Measurements from ENCODE around the gene NKX6-1. TPM values are rescaled to one million over a fixed set of nuclear protein-coding genes. Genes with fewer than 3 reads are reported as not detected.

Gene NKX6-1
- total RNA-seq, 1 experiment from 2014 or later, result 0.09 TPM

DNA sequence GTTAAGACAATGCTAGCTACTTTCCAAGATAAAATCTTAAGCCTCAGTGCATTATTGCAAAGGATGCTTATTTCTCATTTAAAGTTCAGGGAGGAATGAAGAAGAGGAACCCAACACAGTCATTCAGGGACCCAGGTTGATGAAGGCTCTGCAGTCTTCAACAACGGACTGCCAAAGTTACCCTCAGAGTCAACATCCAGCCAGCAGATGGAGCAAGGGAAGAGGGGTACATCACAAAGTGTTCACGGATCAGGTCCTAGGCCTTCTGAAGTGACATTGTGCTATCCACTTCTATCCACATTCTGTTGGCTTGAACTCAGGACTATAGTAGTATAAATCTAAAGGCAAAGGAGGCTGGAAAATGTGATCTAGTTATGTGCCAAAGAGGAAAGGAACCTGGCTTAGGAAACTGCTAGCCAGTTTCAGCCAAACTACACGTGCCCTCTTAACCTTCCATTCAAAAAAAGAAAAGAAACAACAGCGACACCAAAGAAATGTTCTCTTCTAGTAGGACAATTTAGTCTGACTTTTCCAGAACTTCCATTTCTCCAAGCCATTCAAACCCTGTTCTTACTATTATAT is 28.8 kb downstream of the NKX6-1 start:
- Histone ChIP-seq H2BK15ac (ENCODE audit: low read depth, low read length) (no peak overlapping the region), H3K79me1 (ENCODE audit: insufficient read depth, low read depth, low read length, poor library complexity, severe bottlenecking) (no peaks in the 10 kb centered on the region), H2AFZ (ENCODE audit: low read length) (no peak overlapping the region), H3K56ac (ENCODE audit: insufficient read length, low read depth, low read length) (no peak overlapping the region), H3T11ph (ENCODE audit: low read length) (no peak overlapping the region), H3K4me1 (ENCODE audit: insufficient read depth, low read length) (no peaks in the 10 kb centered on the region), H3K23ac (ENCODE audit: insufficient read length, low read depth, low read length) (no peak overlapping the region), H2BK20ac (ENCODE audit: low read depth, low read length, poor library complexity, severe bottlenecking) (no peak overlapping the region), H3K18ac (ENCODE audit: insufficient read length, low read depth, low read length) (no peak overlapping the region), H2AK5ac (ENCODE audit: insufficient read length, low read length) (no peak overlapping the region), H3K27ac (ENCODE audit: insufficient read length, low read depth, low read length) (no peak overlapping the region), H4K5ac (ENCODE audit: insufficient read length, low read depth, low read length) (no peak overlapping the region), H3K4ac (ENCODE audit: low read depth, low read length) (no peak overlapping the region), H4K8ac (replicated peaks; ENCODE audit: insufficient read length, low read depth, low read length) (no peak overlapping the region), H4K91ac (ENCODE audit: insufficient read length, low read depth, low read length) (no peak overlapping the region), H2BK12ac (ENCODE audit: insufficient read length, low read depth, low read length) (no peak overlapping the region), H4K20me1 (ENCODE audit: control insufficient read depth, insufficient read depth, insufficient read length) (no peaks in the 10 kb centered on the region), H3K14ac (ENCODE audit: insufficient read depth, low read length) (no peak overlapping the region), H2BK5ac (ENCODE audit: insufficient read length, low read length) (no peak overlapping the region), H3K27me3 (ENCODE audit: insufficient read depth, low read length) (no peaks in the 10 kb centered on the region), H3K79me2 (ENCODE audit: insufficient read depth, low read length) (no peaks in the 10 kb centered on the region), H3K4me2 (ENCODE audit: insufficient read depth, insufficient read length, low read length) (no peak overlapping the region), H3K9ac (ENCODE audit: extremely low read depth, insufficient read length, low read length) (no peak overlapping the region), H3K9me3 (ENCODE audit: control insufficient read depth, low read depth, low read length) (no peaks in the 10 kb centered on the region), H2BK120ac (ENCODE audit: low read depth, low read length, poor library complexity, severe bottlenecking) (no peak overlapping the region), H3K23me2 (ENCODE audit: insufficient read length, low read depth, low read length, poor library complexity, severe bottlenecking) (no peaks in the 10 kb centered on the region)
- TF ChIP-seq, protein P1, sequence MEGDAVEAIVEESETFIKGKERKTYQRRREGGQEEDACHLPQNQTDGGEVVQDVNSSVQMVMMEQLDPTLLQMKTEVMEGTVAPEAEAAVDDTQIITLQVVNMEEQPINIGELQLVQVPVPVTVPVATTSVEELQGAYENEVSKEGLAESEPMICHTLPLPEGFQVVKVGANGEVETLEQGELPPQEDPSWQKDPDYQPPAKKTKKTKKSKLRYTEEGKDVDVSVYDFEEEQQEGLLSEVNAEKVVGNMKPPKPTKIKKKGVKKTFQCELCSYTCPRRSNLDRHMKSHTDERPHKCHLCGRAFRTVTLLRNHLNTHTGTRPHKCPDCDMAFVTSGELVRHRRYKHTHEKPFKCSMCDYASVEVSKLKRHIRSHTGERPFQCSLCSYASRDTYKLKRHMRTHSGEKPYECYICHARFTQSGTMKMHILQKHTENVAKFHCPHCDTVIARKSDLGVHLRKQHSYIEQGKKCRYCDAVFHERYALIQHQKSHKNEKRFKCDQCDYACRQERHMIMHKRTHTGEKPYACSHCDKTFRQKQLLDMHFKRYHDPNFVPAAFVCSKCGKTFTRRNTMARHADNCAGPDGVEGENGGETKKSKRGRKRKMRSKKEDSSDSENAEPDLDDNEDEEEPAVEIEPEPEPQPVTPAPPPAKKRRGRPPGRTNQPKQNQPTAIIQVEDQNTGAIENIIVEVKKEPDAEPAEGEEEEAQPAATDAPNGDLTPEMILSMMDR (conservative IDR thresholded peaks at IDR 0.05), result peak; percentile 67
- H3K36me3 Mint-ChIP-seq (ENCODE audit: insufficient read depth in 1 of 3, low read depth in 3 of 3), result no peaks in the 10 kb centered on the region
- no peaks in the 10 kb centered on the region; the same call in 1 of the 2 replicates for H3K27me3 Mint-ChIP-seq (ENCODE audit: low read depth)
- H3K27ac Mint-ChIP-seq, result no peak overlapping the region
- H3K9me3 Mint-ChIP-seq, result no peaks in the 10 kb centered on the region
- DNase-seq, result peak; percentile 46
- peaks cover 11 to 17% of the 10 kb centered on the region in 2 experiments for H3K4me1 Mint-ChIP-seq
- no peak overlapping the region for H3K4me3 Mint-ChIP-seq
- no CpG with 5 or more reads among the region's 4 CpGs for WGBS (ENCODE audit: extremely low coverage, insufficient read length, low lambda C conversion rate)
